B cell (primary cell): ENCODE measurements around the gene SH2B2.

Source experiments
- CTCF ChIP-seq: fragments of 200-600 bp; IDR thresholded peaks from one replicate; pipeline ENCODE4 v1.8.0; 2022; ENCODE audit warnings: antibody characterized with exemption, mild to moderate bottlenecking
- EZH2 ChIP-seq: IDR thresholded peaks from 2 replicates; pipeline ENCODE4 v1.6.1; 2012; ENCODE audit warnings: borderline replicate concordance, low read depth, mild to moderate bottlenecking, moderate library complexity, low read length; ENCODE audit not compliant: insufficient read depth, poor library complexity, severe bottlenecking

- TF ChIP-seq CTCF (no peak), EZH2 (no peak)
These were observed 37.2 kb downstream of the SH2B2 start for GRCh38 chr7:102323914-102324195.
